Body of pancreas (tissue), 4 donors: ENCODE data around the gene ACTG2.

Experiments
- CTCF ChIP-seq, 7 experiments: fragments of 450-650 bp in 4 of 7; fragments of 200-600 bp in 3 of 7; sonication (generic) in 3 of 7; IDR thresholded peaks; one replicate each; pipeline ENCODE4 v1.5.1; 2016 to 2019; ENCODE audit warnings: antibody characterized with exemption in 7 of 7
- POLR2A ChIP-seq, 3 donors: fragments of 450-650 bp; IDR thresholded peaks; one replicate each; pipeline ENCODE4 v1.6.1; 2016; ENCODE audit warnings: antibody characterized with exemption in 3 of 3, mild to moderate bottlenecking in 2 of 3

- TF ChIP-seq CTCF (IDR thresholded peaks at IDR 0.05) (no peak), POLR2A (IDR thresholded peaks at IDR 0.05) (no peak)
Observed at GRCh38 chr2:73918856-73919255, 26.0 kb downstream of the ACTG2 start.
